RCC 7860 (cell line): ENCODE data around the gene MME.
"Not testable (repeated sequence)": the region's sequence is repeated elsewhere in the genome, so short reads cannot be mapped to it uniquely, and the experiment has no call there.

ENCODE experiments used
- DNase-seq: peaks from one replicate; pipeline ENCODE4 v3.0.0-alpha.2; 2015; ENCODE audit warnings: low spot score
- FAIRE-seq: peaks from 2 replicates; lab custom pipeline; 2012; peaks lifted over from hg19 to GRCh38; lab: Jason Lieb, UNC

MME gene

GRCh38 chr3:155190691-155191090 is 110.6 kb downstream of the MME start:
- FAIRE-seq: no peak
- no peak for DNase-seq

GRCh38 chr3:155192957-155193746 is 113.0 kb downstream of the MME start:
- DNase-seq (no peak), FAIRE-seq (no peak)

- DNase-seq (no peak), FAIRE-seq (no peak)
Measured at GRCh38 chr3:155193868-155194267, 113.7 kb downstream of the MME start.

- FAIRE-seq: no peak
- DNase-seq: no peak
Measured at GRCh38 chr3:155194973-155195957, 115.1 kb downstream of the MME start.

- DNase-seq (no peak), FAIRE-seq (no peak)
Measured at GRCh38 chr3:155196131-155197021, 116.3 kb downstream of the MME start.

GRCh38 chr3:155197786-155198185 is 117.7 kb downstream of the MME start:
- DNase-seq: no peak
- no peak for FAIRE-seq

- DNase-seq: no peak
- no peak for FAIRE-seq
Measured at GRCh38 chr3:155202626-155203025, 122.5 kb downstream of the MME start.

- DNase-seq: no peak
- no peak for FAIRE-seq
Measured at GRCh38 chr3:155204851-155205250, 124.7 kb downstream of the MME start.

GRCh38 chr3:155208183-155208800 is 128.2 kb downstream of the MME start:
- DNase-seq (no peak), FAIRE-seq (no peak)

GRCh38 chr3:155210736-155211135 is 130.6 kb downstream of the MME start:
- DNase-seq (no peak), FAIRE-seq (no peak)

- FAIRE-seq: no peak
- no peak for DNase-seq
Measured at GRCh38 chr3:155211266-155211665, 131.1 kb downstream of the MME start.

- no peak for DNase-seq
- FAIRE-seq: no peak
Measured at GRCh38 chr3:155211940-155212339, 131.8 kb downstream of the MME start.

GRCh38 chr3:155216007-155216406 is 135.9 kb downstream of the MME start:
- not testable (repeated sequence) for FAIRE-seq, DNase-seq

GRCh38 chr3:155217591-155217990 is 137.5 kb downstream of the MME start:
- FAIRE-seq (no peak), DNase-seq (no peak)

GRCh38 chr3:155218462-155218861 is 138.3 kb downstream of the MME start:
- FAIRE-seq (no peak), DNase-seq (no peak)

- FAIRE-seq (no peak), DNase-seq (no peak)
Measured at GRCh38 chr3:155219106-155219505, 139.0 kb downstream of the MME start.

GRCh38 chr3:155225417-155225816 is 145.3 kb downstream of the MME start:
- FAIRE-seq (no peak), DNase-seq (no peak)

- DNase-seq: no peak
- no peak for FAIRE-seq
Measured at GRCh38 chr3:155227141-155227540, 147.0 kb downstream of the MME start.

GRCh38 chr3:155228676-155229075 is 148.6 kb downstream of the MME start:
- FAIRE-seq (no peak), DNase-seq (no peak)

GRCh38 chr3:155229086-155229485 is 149.0 kb downstream of the MME start:
- FAIRE-seq: no peak
- DNase-seq: no peak
